CD4-positive, alpha-beta T cell treated with Interleukin-17A for 4 hours (primary cell): Measurements from ENCODE around the gene AMHR2.
"Not testable (repeated sequence)": the region's sequence is repeated elsewhere in the genome, so short reads cannot be mapped to it uniquely, and the experiment has no call there.

Experiments
- DNase-seq: peaks from one replicate; pipeline ENCODE4 v3.0.0-alpha.2; 2020; ENCODE audit warnings: mixed read lengths

Gene AMHR2

GRCh38 chr12:53415752-53416389, 7.8 kb upstream of the AMHR2 start:
- not testable (repeated sequence) for DNase-seq

- not testable (repeated sequence) for DNase-seq
Measured at GRCh38 chr12:53417291-53417816, 6.3 kb upstream of the AMHR2 start.

GRCh38 chr12:53418221-53418620, 5.4 kb upstream of the AMHR2 start:
- DNase-seq: no peak

GRCh38 chr12:53419756-53420155, 3.9 kb upstream of the AMHR2 start:
- DNase-seq: no peak

- DNase-seq: not testable (repeated sequence)
Measured at GRCh38 chr12:53422247-53422646, 1.4 kb upstream of the AMHR2 start.

- DNase-seq: no peak
Measured at GRCh38 chr12:53424626-53425514, 1.2 kb downstream of the AMHR2 start.

- DNase-seq: no peak
Measured at GRCh38 chr12:53425515-53426150, 2.0 kb downstream of the AMHR2 start.

GRCh38 chr12:53427905-53428594, 4.4 kb downstream of the AMHR2 start:
- peak; percentile 17 for DNase-seq

GRCh38 chr12:53428741-53429140, 5.1 kb downstream of the AMHR2 start:
- no peak for DNase-seq

GRCh38 chr12:53430116-53430515, 6.5 kb downstream of the AMHR2 start:
- DNase-seq: no peak

- no peak for DNase-seq
Measured at GRCh38 chr12:53431187-53431586, 7.5 kb downstream of the AMHR2 start.

GRCh38 chr12:53435326-53435725, 11.7 kb downstream of the AMHR2 start:
- not testable (repeated sequence) for DNase-seq

GRCh38 chr12:53439582-53439981, 15.9 kb downstream of the AMHR2 start:
- DNase-seq: not testable (repeated sequence)

GRCh38 chr12:53441040-53441833, 17.6 kb downstream of the AMHR2 start, which contains the start of gene PRR13:
PRR13 (plus strand) TSS chr12:53441734; CDS start chr12:53442715, 981 bp downstream.
- DNase-seq: peak; percentile 100

GRCh38 chr12:53443955-53444354, 20.3 kb downstream of the AMHR2 start:
- no peak for DNase-seq

- not testable (repeated sequence) for DNase-seq
Measured at GRCh38 chr12:53444593-53445325, 21.1 kb downstream of the AMHR2 start.

GRCh38 chr12:53450936-53451335, 27.3 kb downstream of the AMHR2 start:
- no peak for DNase-seq

GRCh38 chr12:53451661-53452158, 28.1 kb downstream of the AMHR2 start, which contains the start of gene PCBP2:
PCBP2 (plus strand) TSS chr12:53452102; CDS start chr12:53454801, 2,699 bp downstream.
- DNase-seq: peak; percentile 97

GRCh38 chr12:53452159-53453077, 28.8 kb downstream of the AMHR2 start:
- DNase-seq: peak; percentile 81
